GM18951 (cell line): ENCODE measurements around the gene WDR82.

Experiments
- POLR2A ChIP-seq: IDR thresholded peaks from 4 replicates; pipeline ENCODE4 v1.6.1; 2011; ENCODE audit warnings: mild to moderate bottlenecking; ENCODE audit not compliant: insufficient read length, insufficient read depth; ENCODE audit errors: extremely low read depth
- in situ Hi-C: fragments of 300-500 bp; cut with MboI; formaldehyde crosslinking; loops from one replicate; pipeline ENCODE4 v1.12.0; 2022; ENCODE audit warnings: low sequenced_read_pairs, mixed read lengths, inconsistent platforms; ENCODE audit not compliant: unreplicated experiment

The WDR82 gene

GRCh38 chr3:52315977-52316764 lies 37.7 kb upstream of the WDR82 start, which contains the start of gene DNAH1:
DNAH1 (plus strand) TSS chr3:52316319; CDS start chr3:52322443, 6,124 bp downstream.
- in situ Hi-C loops, result no loop called here
- no peak for TF ChIP-seq POLR2A

DNA sequence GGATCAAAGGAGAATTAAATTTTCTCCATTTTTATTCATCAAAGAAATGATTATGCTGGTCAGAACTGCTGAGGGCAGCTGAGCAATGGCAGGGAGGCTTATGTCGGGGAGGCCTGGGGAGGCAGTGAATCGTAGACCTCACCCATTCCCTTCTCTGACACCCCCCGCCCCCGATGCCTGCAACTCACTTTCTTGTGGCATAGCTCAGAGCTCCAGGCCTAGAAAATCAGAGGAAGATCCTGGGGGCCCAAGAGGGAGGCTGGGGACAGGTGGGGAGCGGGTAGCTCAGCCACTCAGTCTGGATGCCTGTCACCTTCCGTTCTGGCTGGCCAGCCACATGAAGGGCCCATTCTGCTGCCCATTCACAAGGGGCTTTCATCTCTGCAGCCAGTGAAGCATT lies 36.6 kb upstream of the WDR82 start:
- no peak for TF ChIP-seq POLR2A
- in situ Hi-C loops, result no loop called here

DNA sequence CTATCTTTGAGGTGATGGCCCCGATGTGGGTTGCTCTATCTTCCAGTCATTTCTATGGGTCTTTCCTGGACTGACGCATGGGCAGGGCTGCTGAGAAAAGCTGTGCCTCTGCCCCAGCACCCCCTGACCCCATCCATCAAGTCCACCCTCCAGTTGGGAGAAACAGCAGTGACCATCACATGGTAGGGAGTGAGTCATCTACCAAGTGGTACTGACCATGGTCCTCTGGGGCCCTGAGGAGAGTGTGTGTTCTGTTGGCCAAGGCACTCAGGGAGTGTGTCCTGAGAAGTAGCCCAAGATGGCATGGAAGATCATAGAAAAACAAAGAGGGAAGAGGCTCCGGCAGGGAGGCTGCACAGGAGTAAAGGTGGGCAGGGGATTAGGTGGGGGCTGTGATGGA lies 36.0 kb upstream of the WDR82 start:
- in situ Hi-C loops, result no loop called here
- TF ChIP-seq POLR2A, result no peak

DNA sequence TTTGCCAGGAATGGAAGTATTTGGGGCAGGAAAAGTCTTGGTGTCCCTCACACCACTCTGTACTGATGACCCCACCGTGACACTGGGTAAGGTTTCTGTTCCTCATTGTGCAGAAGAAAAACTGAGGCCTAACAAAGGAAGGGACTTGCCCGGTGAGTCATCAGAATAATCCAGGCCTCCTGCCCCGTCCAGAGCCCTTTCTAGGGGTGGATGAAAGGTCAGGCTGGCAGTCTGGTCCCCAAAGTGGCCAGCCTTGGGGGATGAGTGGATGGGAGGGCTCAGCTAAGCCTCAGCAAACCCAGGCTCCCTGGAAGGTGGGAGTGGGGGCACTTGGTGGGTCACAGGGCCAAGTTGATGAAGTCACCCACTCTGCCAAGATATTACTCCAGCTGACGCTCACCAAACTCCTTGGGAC lies 35.3 kb upstream of the WDR82 start:
- peak; percentile 22 for TF ChIP-seq POLR2A

GRCh38 chr3:52313188-52313773 lies 34.8 kb upstream of the WDR82 start:
- in situ Hi-C loops, result no loop called here
- no peak for TF ChIP-seq POLR2A

More for the DNA sequence above, 35.3 kb upstream of the WDR82 start:
- in situ Hi-C loops, result no loop called here

DNA sequence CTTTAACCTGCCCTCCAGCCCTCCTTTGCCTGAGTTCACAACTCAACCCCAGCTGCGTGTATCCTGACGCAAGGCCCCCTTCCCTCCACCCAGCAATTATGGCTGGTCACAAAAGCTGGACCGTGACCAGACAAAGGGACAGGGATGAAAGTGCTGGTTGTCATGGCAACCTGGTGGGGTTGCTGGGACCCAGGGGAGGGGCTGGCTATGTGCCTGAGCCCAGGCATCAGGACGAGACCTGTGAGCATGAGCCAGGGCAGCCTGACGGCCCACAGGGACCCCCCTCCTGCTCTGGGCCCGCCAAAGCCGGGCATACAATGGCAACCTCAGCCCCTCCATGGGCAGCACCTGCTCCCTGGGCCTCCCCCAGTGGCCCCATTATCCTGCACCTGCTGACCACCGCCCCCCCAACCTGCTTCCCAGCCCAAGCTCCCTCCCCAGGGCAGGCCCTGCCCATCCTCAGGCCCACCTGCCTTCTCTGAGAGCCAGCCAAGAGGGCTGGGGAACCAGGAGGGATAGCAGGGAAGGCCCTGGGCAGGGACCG lies 33.2 kb upstream of the WDR82 start:
- in situ Hi-C loops, result no loop called here

DNA sequence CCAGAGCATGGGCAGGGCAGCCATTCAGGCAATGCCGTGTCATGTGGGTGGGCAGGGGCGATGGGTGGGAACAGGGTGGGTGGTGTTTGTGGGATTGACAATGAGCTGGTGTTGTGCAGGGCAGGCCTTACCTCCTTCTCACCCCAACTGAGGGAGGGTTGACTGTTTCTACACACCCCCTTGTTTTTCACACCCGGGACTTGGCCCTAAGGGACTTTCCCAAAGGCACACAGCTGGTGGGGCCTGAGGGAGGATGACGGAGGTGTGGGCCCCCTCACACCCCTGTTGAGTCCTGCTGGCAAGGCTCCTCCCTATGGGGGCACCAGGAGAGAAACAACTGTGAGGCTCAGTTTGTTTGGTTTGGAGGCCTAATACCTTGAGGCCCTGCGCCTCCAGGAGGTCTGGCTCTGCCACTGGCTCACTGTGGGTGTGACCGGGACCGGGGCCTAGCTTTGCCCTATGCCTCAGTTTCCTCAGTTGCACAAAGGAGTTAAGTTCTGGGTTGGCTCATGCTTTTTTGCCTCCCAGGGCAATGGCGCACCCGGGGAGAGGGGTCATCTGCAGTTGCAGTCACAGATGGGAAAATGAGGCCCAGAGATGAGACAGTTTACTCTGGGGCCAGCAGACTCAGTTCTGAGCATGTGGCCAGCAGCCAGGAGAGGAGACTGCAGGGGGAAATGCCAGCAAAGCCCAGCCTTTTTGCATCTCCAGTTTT lies 32.6 kb upstream of the WDR82 start:
- TF ChIP-seq POLR2A, result no peak
- in situ Hi-C loops, result no loop called here

More for the DNA sequence above, 33.2 kb upstream of the WDR82 start:
- TF ChIP-seq POLR2A, result no peak

- in situ Hi-C loops, result no loop called here
- TF ChIP-seq POLR2A, result no peak
Observed at GRCh38 chr3:52308308-52308707, 29.9 kb upstream of the WDR82 start.

DNA sequence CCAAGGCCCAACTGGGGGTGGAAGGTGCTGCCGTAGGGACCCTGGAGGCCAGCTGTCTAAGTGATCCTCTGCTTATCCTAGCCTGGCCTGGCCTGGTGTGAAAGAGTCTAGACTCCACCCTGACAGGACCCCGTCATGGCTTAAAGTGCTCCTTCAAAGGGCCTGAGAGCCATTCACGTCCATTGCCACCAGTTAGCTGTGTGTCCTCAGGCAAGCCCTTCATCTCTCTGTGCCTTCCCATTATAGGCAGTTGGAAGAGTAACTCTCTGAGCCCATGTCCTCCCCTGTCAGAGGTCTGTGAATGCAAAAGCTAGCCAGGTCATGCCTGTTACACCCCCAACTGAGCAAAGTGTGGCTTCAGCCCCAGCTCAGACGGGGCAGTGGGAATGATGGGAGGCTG lies 28.5 kb upstream of the WDR82 start:
- in situ Hi-C loops, result no loop called here
- TF ChIP-seq POLR2A, result no peak

DNA sequence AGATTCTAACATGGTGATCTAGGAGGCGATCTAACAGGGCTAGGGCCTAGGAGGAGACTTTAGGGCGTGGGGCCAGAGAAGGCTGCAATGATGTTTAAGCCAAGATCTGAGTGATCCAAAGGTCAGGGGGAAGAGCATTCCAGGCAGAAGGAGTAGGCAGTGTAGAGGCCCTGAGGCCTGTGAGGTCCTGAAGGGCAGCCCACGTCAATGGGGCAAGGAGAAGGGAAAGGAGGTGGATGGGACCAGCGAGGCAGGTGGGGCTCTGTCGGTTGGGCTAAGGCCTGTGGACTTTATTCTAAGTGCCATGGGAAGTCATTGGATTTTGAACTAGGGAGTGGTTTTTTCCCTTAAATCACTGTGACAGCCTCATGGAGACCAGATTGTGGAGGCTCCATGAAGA lies 27.5 kb upstream of the WDR82 start:
- in situ Hi-C loops, result no loop called here

DNA sequence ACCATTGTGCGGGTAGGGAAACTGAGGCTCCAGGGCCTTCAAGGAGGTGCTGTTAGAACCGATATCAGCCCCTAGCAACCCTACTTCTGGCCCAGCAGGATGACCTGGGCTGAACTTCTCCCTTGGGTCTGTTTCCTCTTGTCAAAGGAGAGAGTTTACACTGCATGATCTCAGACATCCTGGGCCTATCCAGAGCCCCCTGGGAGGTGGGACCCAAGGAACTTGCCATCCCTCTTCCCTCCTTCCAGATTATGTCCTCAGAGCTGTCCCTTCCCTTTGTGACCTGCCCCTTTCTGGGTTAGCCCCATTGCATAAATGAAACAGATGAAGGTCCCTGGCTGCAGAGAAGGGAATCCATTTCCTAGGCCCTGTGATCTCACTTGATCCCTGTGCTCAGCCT lies 25.4 kb upstream of the WDR82 start:
- TF ChIP-seq POLR2A, result no peak
- in situ Hi-C loops, result no loop called here

More for the DNA sequence above, 27.5 kb upstream of the WDR82 start:
- TF ChIP-seq POLR2A, result no peak

- TF ChIP-seq POLR2A, result no peak
- in situ Hi-C loops, result no loop called here
Observed at GRCh38 chr3:52302426-52303145, 24.1 kb upstream of the WDR82 start.

DNA sequence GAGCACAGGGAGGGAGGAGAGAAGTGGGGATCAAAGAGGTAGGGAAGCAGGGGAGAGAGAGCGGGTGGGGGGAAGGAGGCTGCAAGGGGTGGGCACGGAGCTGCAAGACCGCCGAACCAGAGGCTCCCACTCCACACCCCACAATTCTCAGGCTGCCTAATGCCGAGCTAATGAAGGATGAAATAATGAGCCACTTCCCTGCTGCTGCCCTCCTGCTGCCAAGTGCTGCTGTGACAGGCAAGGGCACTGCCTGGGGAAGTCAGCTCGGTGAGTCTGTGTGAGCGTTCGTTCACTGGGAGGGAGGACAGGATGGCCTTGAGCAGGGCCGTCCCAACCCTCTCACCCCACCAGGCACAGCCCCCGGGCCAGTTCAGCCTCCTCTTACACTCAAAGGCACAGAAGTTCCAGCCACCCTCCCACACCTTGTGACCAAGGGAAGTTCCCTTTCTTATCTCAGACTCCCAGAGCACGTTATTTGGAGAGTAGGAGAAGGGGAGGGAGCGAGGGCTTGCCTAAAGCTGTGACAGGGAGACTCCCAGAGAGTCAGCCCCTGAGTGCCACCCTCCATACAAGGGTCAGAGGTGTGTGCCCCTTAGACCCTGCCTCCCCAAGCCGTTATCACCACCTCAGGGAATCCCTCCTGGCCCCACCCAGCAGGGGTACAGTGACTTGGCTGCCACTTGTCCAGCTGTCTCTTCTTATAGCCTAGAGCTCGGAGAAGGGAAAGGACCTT lies 21.6 kb upstream of the WDR82 start:
- TF ChIP-seq POLR2A, result peak; percentile 26
- in situ Hi-C loops, result loop anchor here (5.0 kb wide), 1 partner anchor 32 kb away; no protein-coding TSS in a partner anchor
